HCT116 (cell line): ENCODE measurements around the gene GPR157. TPM values are rescaled to one million over a fixed set of nuclear protein-coding genes. Genes with fewer than 3 reads are reported as not detected.

Experiments used
- ATAC-seq: fragments of 200-7000 bp; cut with Tn5 transposase; 2 replicates; pipeline ENCODE4 v1.9.1; 2020; ENCODE audit warnings: mild to moderate bottlenecking, moderate library complexity
- BruUV-seq: library from RNA; stranded (reverse); fragments of 400-500 nt; replicated peaks from 2 replicates; lab custom pipeline; 2021; lab: Mats Ljungman, UMichigan
- CTCF ChIA-PET: fragments of 300-600 bp; sonication (Branson Sonifier 250); formaldehyde crosslinking; loops from one replicate; lab custom pipeline; 2021; ENCODE audit warnings: antibody characterized with exemption; lab: Charles Lee
- POLR2A ChIA-PET: fragments of 300-600, 350-600 bp; sonication (Branson Sonifier 250); formaldehyde crosslinking; loops from one replicate; lab custom pipeline; 2021; ENCODE audit warnings: antibody characterized with exemption; lab: Charles Lee
- RAD21 ChIA-PET, 2 experiments: fragments of 300-600 bp; sonication (Branson Sonifier 250); formaldehyde crosslinking; loops; one replicate each; lab custom pipeline; 2023; ENCODE audit warnings: low total read pairs in 2 of 2; ENCODE audit not compliant: uncharacterized antibody in 2 of 2, unreplicated experiment in 2 of 2, low non-redundant PET in 1 of 2; lab: Charles Lee
- DNase-seq: peaks from one replicate; pipeline ENCODE4 v3.0.0-alpha.2; 2010; ENCODE audit warnings: low read depth, low spot score
- H2AFZ ChIP-seq: fragments of 200-600 bp; shearing (Covaris generic), sonication (generic); 2 replicates; pipeline ENCODE4 v1.6.1; 2017; ENCODE audit warnings: low read depth, mixed run types, mixed read lengths, antibody characterized with exemption, low read length; ENCODE audit not compliant: poor library complexity, severe bottlenecking
- H3K27ac ChIP-seq: 2 replicates; pipeline ENCODE4 v1.5.1; 2012; ENCODE audit warnings: low read depth, low read length
- H3K27me3 ChIP-seq: fragments of 200-600 bp; sonication (generic); 2 replicates; pipeline ENCODE4 v1.6.1; 2016; ENCODE audit warnings: mixed run types, low read length, mixed read lengths; ENCODE audit not compliant: insufficient read depth
- H3K36me3 ChIP-seq, 2 experiments: fragments of 200-500 bp in 1 of 2; fragments of 200-600 bp in 1 of 2; sonication (Bioruptor generic) in 1 of 2; sonication (generic) in 1 of 2; 2 replicates each; pipeline versions ENCODE4 v1.5.1 to v1.6.1; 2014 to 2016; ENCODE audit warnings: low read length in 2 of 2, inconsistent platforms in 1 of 2, mixed read lengths in 1 of 2, mixed run types in 1 of 2; ENCODE audit not compliant: insufficient read depth in 2 of 2, control insufficient read depth in 1 of 2
- H3K4me1 ChIP-seq, 2 experiments: fragments of 200-600 bp in 1 of 2; sonication (generic) in 1 of 2; 2 replicates each; pipeline versions ENCODE4 v1.5.1 to v1.6.1; 2012 to 2017; ENCODE audit warnings: low read length in 2 of 2, inconsistent platforms in 1 of 2, mild to moderate bottlenecking in 1 of 2, mixed read lengths in 1 of 2, mixed run types in 1 of 2, moderate library complexity in 1 of 2; ENCODE audit not compliant: insufficient read depth in 2 of 2, control insufficient read depth in 1 of 2
- H3K4me2 ChIP-seq: fragments of 200-600 bp; sonication (generic); 2 replicates; pipeline ENCODE4 v1.6.1; 2017; ENCODE audit warnings: mixed run types, low read length, mixed read lengths
- H3K4me3 ChIP-seq, 2 experiments: fragments of 200-600 bp in 1 of 2; sonication (generic) in 1 of 2; replicated peaks in 1 of 2; 2 replicates each; pipeline ENCODE4 v1.5.1; 2011 to 2016; ENCODE audit warnings: low read length in 2 of 2, control low read depth in 1 of 2, low read depth in 1 of 2, mild to moderate bottlenecking in 1 of 2, mixed read lengths in 1 of 2, mixed run types in 1 of 2
- H3K79me2 ChIP-seq: fragments of 200-600 bp; sonication (generic); 2 replicates; pipeline ENCODE4 v1.6.1; 2017; ENCODE audit warnings: mild to moderate bottlenecking, mixed run types, low read length, moderate library complexity, mixed read lengths; ENCODE audit not compliant: insufficient read depth
- H3K9ac ChIP-seq: fragments of 200-600 bp; sonication (generic); 2 replicates; pipeline ENCODE4 v1.6.1; 2016; ENCODE audit warnings: low read length, mixed read lengths
- H3K9me2 ChIP-seq: fragments of 200-600 bp; sonication (generic), shearing (Covaris generic); 2 replicates; pipeline ENCODE4 v1.6.1; 2017; ENCODE audit warnings: mixed run types, mild to moderate bottlenecking, moderate library complexity; ENCODE audit not compliant: insufficient read depth
- H3K9me3 ChIP-seq, 2 experiments: fragments of 200-500 bp in 1 of 2; fragments of 200-600 bp in 1 of 2; sonication (Bioruptor generic) in 1 of 2; sonication (generic) in 1 of 2; 2 replicates each; pipeline ENCODE4 v1.6.1; 2014 to 2017; ENCODE audit warnings: low read length in 2 of 2, mixed read lengths in 2 of 2, inconsistent platforms in 1 of 2, low read depth in 1 of 2, mild to moderate bottlenecking in 1 of 2, mixed run types in 1 of 2, moderate library complexity in 1 of 2; ENCODE audit not compliant: control insufficient read depth in 1 of 2, insufficient read depth in 1 of 2
- H4K20me1 ChIP-seq: fragments of 200-600 bp; sonication (generic), shearing (Covaris generic); 2 replicates; pipeline ENCODE4 v1.6.1; 2017; ENCODE audit warnings: mixed run types, mild to moderate bottlenecking, moderate library complexity; ENCODE audit not compliant: insufficient read depth
- CEBPB ChIP-seq: IDR thresholded peaks from 2 replicates; pipeline ENCODE4 v1.6.1; 2012; ENCODE audit warnings: low read depth
- EGR1 ChIP-seq: IDR thresholded peaks from 2 replicates; pipeline ENCODE4 v1.6.1; 2012; ENCODE audit warnings: low read depth
- EZH2 ChIP-seq: fragments of 200-600 bp; sonication (generic); IDR thresholded peaks from 2 replicates; pipeline ENCODE4 v1.6.1; 2017; ENCODE audit warnings: antibody characterized with exemption, mixed run types
- JUND ChIP-seq: IDR thresholded peaks from 2 replicates; pipeline ENCODE4 v1.6.1; 2012
- POLR2A ChIP-seq: IDR thresholded peaks from 2 replicates; pipeline ENCODE4 v1.7.0; 2011; ENCODE audit warnings: borderline replicate concordance; ENCODE audit not compliant: insufficient read depth, insufficient read length; ENCODE audit errors: extremely low read depth
- POLR2AphosphoS5 ChIP-seq: IDR thresholded peaks from 2 replicates; pipeline ENCODE4 v1.6.1; 2011; ENCODE audit warnings: mild to moderate bottlenecking, low read depth, low read length, moderate library complexity
- RAD21 ChIP-seq: IDR thresholded peaks from 2 replicates; pipeline ENCODE4 v1.6.1; 2012; ENCODE audit warnings: low read depth, mild to moderate bottlenecking
- SP1 ChIP-seq: IDR thresholded peaks from 2 replicates; pipeline ENCODE4 v1.6.1; 2012; ENCODE audit warnings: low read depth
- YY1 ChIP-seq: IDR thresholded peaks from 2 replicates; pipeline ENCODE4 v1.6.1; 2011; ENCODE audit warnings: low read length, low read depth, moderate library complexity, mild to moderate bottlenecking; ENCODE audit not compliant: insufficient replicate concordance; ENCODE audit errors: extremely low read depth
- ZFX ChIP-seq: fragments of 450-650 bp; IDR thresholded peaks from 2 replicates; pipeline ENCODE4 v1.6.1; 2017
- ZNF274 ChIP-seq: fragments of 200-500 bp; sonication (Bioruptor generic); IDR thresholded peaks from 2 replicates; pipeline ENCODE4 v1.6.1; 2014; ENCODE audit warnings: mild to moderate bottlenecking, low read depth, low read length, inconsistent platforms
- intact Hi-C: fragments of 100-400 bp; cut with micrococcal nuclease; formaldehyde crosslinking; loops from 2 replicates; pipeline ENCODE4 v1.10.0; 2022
- total RNA-seq: library from RNA; stranded (reverse); gene quantifications from one replicate; pipeline ENCODE4 v1.2.1, GENCODE V29; 2021; ENCODE audit not compliant: unreplicated experiment
- TF ChIP-seq, protein P1 (sequence below), 3 experiments: fragments of 200-600 bp in 1 of 3; sonication (generic) in 1 of 3; IDR thresholded peaks in 2 of 3; conservative IDR thresholded peaks in 1 of 3; 2 replicates each; pipeline ENCODE4 v1.5.1; 2012 to 2017; ENCODE audit warnings: low read depth in 2 of 3, low read length in 2 of 3, antibody characterized with exemption in 1 of 3, borderline replicate concordance in 1 of 3, control low read depth in 1 of 3, mild to moderate bottlenecking in 1 of 3, mixed read lengths in 1 of 3, mixed run types in 1 of 3, moderate library complexity in 1 of 3; ENCODE audit not compliant: insufficient read depth in 1 of 3
- TF ChIP-seq, protein P2 (sequence below): IDR thresholded peaks from 2 replicates; pipeline ENCODE4 v1.6.1; 2012
- TF ChIP-seq, protein P3 (sequence below): IDR thresholded peaks from 2 replicates; pipeline ENCODE4 v1.6.1; 2012; ENCODE audit warnings: low read depth
- TF ChIP-seq, protein P4 (sequence below): IDR thresholded peaks from 2 replicates; pipeline ENCODE4 v1.6.1; 2011; ENCODE audit warnings: mild to moderate bottlenecking, low read length, moderate library complexity; ENCODE audit not compliant: insufficient replicate concordance; ENCODE audit errors: extremely low read depth

GPR157 gene
- total RNA-seq, 1 experiment from 2014 or later = 7.7 TPM

DNA sequence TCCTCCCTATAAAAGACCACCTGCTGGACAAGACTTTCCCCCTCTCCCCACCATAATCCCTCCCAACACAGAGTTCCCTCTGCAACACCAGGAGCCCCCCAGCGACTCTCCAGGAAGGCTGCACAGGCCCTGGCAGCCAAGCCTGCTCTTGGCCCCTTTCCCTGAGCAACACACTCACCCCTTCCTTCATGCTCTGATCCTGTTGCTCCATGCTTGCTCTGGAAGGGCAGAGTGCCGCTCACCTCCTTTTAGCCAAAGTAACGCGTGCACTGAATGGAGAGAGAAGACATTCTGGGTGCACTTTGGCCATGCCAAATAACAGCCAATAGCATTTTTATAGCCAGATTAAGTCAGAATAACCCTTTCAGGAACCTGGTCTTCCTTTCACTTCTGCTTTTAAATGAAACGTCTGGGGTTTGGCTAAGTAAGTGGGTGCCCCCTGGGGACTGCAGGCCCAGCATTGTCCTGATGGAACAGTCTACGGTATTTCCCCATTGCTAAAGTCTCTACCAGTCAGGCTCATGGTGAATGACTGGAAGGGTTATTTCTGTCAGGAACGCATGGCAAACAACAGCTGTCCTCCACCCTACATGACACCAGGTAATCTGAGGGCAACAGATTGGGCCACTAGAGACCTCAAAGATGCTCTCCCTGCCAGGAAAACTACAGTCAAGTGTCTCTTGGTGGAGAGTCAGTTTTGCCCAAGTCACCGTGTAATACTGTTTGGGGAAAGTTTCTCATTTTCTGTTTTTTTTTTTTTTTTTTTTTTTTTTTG lies 59.4 kb downstream of the GPR157 start, which contains the start of gene SLC2A5:
Gene SLC2A5, minus strand, starts transcription at position 310 of the 775 bp plus-strand sequence. Its CDS starts 99 bp downstream, at position 211.
- no peak within 1 kb of the TSS for H2AFZ ChIP-seq
- H3K36me3 ChIP-seq = no peaks in the 10 kb centered on the region
- H3K9ac ChIP-seq = no peak within 1 kb of the TSS
- ChIA-PET POLR2A (no interaction called here), CTCF (no interaction called here)
- no peaks in the 10 kb centered on the region for H3K4me1 ChIP-seq
- H3K4me3 ChIP-seq = no peak within 1 kb of the TSS
- H3K9me2 ChIP-seq = no peaks in the 10 kb centered on the region
- H3K79me2 ChIP-seq = no peaks in the 10 kb centered on the region
- BruUV-seq = no TSS peak
- intact Hi-C loops = no loop called here
- TF ChIP-seq, protein P1, sequence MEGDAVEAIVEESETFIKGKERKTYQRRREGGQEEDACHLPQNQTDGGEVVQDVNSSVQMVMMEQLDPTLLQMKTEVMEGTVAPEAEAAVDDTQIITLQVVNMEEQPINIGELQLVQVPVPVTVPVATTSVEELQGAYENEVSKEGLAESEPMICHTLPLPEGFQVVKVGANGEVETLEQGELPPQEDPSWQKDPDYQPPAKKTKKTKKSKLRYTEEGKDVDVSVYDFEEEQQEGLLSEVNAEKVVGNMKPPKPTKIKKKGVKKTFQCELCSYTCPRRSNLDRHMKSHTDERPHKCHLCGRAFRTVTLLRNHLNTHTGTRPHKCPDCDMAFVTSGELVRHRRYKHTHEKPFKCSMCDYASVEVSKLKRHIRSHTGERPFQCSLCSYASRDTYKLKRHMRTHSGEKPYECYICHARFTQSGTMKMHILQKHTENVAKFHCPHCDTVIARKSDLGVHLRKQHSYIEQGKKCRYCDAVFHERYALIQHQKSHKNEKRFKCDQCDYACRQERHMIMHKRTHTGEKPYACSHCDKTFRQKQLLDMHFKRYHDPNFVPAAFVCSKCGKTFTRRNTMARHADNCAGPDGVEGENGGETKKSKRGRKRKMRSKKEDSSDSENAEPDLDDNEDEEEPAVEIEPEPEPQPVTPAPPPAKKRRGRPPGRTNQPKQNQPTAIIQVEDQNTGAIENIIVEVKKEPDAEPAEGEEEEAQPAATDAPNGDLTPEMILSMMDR (IDR thresholded peaks at IDR 0.05 in 2 of 3, conservative IDR thresholded peaks at IDR 0.05 in 1 of 3; ENCODE audit: borderline replicate concordance in 1 of 3, insufficient read depth in 1 of 3, low read depth in 2 of 3, low read length in 2 of 3) = no peak
- TF ChIP-seq ZNF274 (no peak), ZFX (no peak), EZH2 (no peak), POLR2A (no peak), EGR1 (no peak), POLR2AphosphoS5 (no peak), SP1 (no peak), YY1 (no peak), JUND (no peak), CEBPB (no peak), RAD21 (no peak)
- TF ChIP-seq, protein P2, sequence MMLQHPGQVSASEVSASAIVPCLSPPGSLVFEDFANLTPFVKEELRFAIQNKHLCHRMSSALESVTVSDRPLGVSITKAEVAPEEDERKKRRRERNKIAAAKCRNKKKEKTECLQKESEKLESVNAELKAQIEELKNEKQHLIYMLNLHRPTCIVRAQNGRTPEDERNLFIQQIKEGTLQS = no peak
- TF ChIP-seq, protein P3, sequence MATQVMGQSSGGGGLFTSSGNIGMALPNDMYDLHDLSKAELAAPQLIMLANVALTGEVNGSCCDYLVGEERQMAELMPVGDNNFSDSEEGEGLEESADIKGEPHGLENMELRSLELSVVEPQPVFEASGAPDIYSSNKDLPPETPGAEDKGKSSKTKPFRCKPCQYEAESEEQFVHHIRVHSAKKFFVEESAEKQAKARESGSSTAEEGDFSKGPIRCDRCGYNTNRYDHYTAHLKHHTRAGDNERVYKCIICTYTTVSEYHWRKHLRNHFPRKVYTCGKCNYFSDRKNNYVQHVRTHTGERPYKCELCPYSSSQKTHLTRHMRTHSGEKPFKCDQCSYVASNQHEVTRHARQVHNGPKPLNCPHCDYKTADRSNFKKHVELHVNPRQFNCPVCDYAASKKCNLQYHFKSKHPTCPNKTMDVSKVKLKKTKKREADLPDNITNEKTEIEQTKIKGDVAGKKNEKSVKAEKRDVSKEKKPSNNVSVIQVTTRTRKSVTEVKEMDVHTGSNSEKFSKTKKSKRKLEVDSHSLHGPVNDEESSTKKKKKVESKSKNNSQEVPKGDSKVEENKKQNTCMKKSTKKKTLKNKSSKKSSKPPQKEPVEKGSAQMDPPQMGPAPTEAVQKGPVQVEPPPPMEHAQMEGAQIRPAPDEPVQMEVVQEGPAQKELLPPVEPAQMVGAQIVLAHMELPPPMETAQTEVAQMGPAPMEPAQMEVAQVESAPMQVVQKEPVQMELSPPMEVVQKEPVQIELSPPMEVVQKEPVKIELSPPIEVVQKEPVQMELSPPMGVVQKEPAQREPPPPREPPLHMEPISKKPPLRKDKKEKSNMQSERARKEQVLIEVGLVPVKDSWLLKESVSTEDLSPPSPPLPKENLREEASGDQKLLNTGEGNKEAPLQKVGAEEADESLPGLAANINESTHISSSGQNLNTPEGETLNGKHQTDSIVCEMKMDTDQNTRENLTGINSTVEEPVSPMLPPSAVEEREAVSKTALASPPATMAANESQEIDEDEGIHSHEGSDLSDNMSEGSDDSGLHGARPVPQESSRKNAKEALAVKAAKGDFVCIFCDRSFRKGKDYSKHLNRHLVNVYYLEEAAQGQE = no peak
- TF ChIP-seq, protein P4, sequence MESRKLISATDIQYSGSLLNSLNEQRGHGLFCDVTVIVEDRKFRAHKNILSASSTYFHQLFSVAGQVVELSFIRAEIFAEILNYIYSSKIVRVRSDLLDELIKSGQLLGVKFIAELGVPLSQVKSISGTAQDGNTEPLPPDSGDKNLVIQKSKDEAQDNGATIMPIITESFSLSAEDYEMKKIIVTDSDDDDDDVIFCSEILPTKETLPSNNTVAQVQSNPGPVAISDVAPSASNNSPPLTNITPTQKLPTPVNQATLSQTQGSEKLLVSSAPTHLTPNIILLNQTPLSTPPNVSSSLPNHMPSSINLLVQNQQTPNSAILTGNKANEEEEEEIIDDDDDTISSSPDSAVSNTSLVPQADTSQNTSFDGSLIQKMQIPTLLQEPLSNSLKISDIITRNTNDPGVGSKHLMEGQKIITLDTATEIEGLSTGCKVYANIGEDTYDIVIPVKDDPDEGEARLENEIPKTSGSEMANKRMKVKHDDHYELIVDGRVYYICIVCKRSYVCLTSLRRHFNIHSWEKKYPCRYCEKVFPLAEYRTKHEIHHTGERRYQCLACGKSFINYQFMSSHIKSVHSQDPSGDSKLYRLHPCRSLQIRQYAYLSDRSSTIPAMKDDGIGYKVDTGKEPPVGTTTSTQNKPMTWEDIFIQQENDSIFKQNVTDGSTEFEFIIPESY = no peak
- TF ChIP-seq, all 23 proteins: peak for 0
- no peak for ATAC-seq
- no peaks in the 10 kb centered on the region for H3K9me3 ChIP-seq
- DNase-seq = no peak
- RAD21 ChIA-PET = no interaction called here
- no peak within 1 kb of the TSS for H3K4me2 ChIP-seq
- H3K27ac ChIP-seq = no peak within 1 kb of the TSS
- H4K20me1 ChIP-seq = no peaks in the 10 kb centered on the region
- no peaks in the 10 kb centered on the region for H3K27me3 ChIP-seq
